Cardiac fibroblast (primary cell): ENCODE data around the gene TEAD4.

Experiments used
- DNase-seq, 2 donors: peaks; one replicate each; pipeline versions ENCODE4 v3.0.0 to v3.0.0-alpha.2; 2010; ENCODE audit warnings: low read depth in 2 of 2
- H3K4me3 ChIP-seq, 2 donors: replicated peaks in 1 of 2; 1 replicate in 1 of 2; 2 replicates in 1 of 2; pipeline ENCODE4 v1.5.1; 2011; ENCODE audit warnings: low read depth in 2 of 2, low read length in 2 of 2, mild to moderate bottlenecking in 2 of 2, moderate library complexity in 1 of 2
- CTCF ChIP-seq: IDR thresholded peaks from one replicate; pipeline ENCODE4 v1.5.1; 2011; ENCODE audit warnings: low read depth, mild to moderate bottlenecking, low read length, inconsistent platforms

The TEAD4 gene

GRCh38 chr12:3048540-3048939 lies 89.3 kb downstream of the TEAD4 start:
- DNase-seq: no peak
- no peak for TF ChIP-seq CTCF

GRCh38 chr12:3049176-3049575 lies 90.0 kb downstream of the TEAD4 start:
- DNase-seq: no peak
- no peak overlapping the region for H3K4me3 ChIP-seq
- no peak for TF ChIP-seq CTCF

More at GRCh38 chr12:3048540-3048939, 89.3 kb downstream of the TEAD4 start:
- H3K4me3 ChIP-seq: no peak overlapping the region

- TF ChIP-seq CTCF: no peak
These were observed 90.5 kb downstream of the TEAD4 start for GRCh38 chr12:3049611-3050249.

GRCh38 chr12:3054374-3054773 lies 95.2 kb downstream of the TEAD4 start:
- no peak for TF ChIP-seq CTCF
- H3K4me3 ChIP-seq: no peak overlapping the region
- DNase-seq: no peak

More at GRCh38 chr12:3049611-3050249, 90.5 kb downstream of the TEAD4 start:
- no peak for DNase-seq
- H3K4me3 ChIP-seq: no peak overlapping the region

GRCh38 chr12:3055026-3055703 lies 96.0 kb downstream of the TEAD4 start:
- peak in 1 of 2 donors; percentile 58 for DNase-seq
- TF ChIP-seq CTCF: no peak

GRCh38 chr12:3055704-3056467 lies 96.7 kb downstream of the TEAD4 start:
- no peak overlapping the region for H3K4me3 ChIP-seq

More at GRCh38 chr12:3055026-3055703, 96.0 kb downstream of the TEAD4 start:
- H3K4me3 ChIP-seq: no peak overlapping the region

More at GRCh38 chr12:3055704-3056467, 96.7 kb downstream of the TEAD4 start:
- peak in 1 of 2 donors; percentile 35 for DNase-seq
- TF ChIP-seq CTCF: no peak
